Fibroblast of lung (primary cell): Measurements from ENCODE around the gene MAST2.

ENCODE experiments used
- EZH2 ChIP-seq: IDR thresholded peaks from 2 replicates; pipeline ENCODE4 v1.5.1; 2012; ENCODE audit warnings: low read length, control low read depth, mild to moderate bottlenecking; ENCODE audit errors: missing control alignments
- TF ChIP-seq, protein P1 (sequence below), 2 donors: IDR thresholded peaks in 1 of 2; conservative IDR thresholded peaks in 1 of 2; 1 replicate in 1 of 2; 2 replicates in 1 of 2; pipeline ENCODE4 v1.5.1; 2011 to 2012; ENCODE audit warnings: low read length in 2 of 2, control low read depth in 1 of 2, inconsistent platforms in 1 of 2, low read depth in 1 of 2, mild to moderate bottlenecking in 1 of 2

DNA sequence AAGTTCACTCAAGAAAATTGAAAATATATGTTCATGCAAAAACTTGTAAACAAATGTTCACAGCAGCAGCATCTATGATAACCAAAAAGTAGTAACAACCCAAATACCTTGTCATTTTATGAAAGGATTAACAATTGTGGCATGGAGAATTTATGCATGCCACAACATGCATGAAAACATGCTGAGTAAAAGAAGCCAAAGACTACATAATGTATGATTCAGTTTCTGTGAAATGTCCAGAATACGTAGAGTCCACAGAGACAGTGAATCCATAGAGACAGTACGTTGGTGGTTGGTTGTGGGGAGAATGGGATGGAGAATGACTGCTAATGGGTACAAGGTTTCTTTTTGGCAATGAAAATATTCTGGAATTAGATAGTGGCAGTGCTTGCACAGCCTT, 148.7 kb downstream of the MAST2 start:
- TF ChIP-seq, protein P1, sequence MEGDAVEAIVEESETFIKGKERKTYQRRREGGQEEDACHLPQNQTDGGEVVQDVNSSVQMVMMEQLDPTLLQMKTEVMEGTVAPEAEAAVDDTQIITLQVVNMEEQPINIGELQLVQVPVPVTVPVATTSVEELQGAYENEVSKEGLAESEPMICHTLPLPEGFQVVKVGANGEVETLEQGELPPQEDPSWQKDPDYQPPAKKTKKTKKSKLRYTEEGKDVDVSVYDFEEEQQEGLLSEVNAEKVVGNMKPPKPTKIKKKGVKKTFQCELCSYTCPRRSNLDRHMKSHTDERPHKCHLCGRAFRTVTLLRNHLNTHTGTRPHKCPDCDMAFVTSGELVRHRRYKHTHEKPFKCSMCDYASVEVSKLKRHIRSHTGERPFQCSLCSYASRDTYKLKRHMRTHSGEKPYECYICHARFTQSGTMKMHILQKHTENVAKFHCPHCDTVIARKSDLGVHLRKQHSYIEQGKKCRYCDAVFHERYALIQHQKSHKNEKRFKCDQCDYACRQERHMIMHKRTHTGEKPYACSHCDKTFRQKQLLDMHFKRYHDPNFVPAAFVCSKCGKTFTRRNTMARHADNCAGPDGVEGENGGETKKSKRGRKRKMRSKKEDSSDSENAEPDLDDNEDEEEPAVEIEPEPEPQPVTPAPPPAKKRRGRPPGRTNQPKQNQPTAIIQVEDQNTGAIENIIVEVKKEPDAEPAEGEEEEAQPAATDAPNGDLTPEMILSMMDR (conservative IDR thresholded peaks at IDR 0.05 in 1 of 2, IDR thresholded peaks at IDR 0.05 in 1 of 2; ENCODE audit: low read depth in 1 of 2, low read length in 2 of 2) = no peak
- no peak for TF ChIP-seq EZH2
